ENCODE data around the gene GAS2. TPM values are rescaled to one million over a fixed set of nuclear protein-coding genes. Genes with fewer than 3 reads are reported as not detected.

The GAS2 gene
- total and polyA plus RNA-seq, 9 donors, result 0.76 to 10.0 (median 4.0) TPM

DNA sequence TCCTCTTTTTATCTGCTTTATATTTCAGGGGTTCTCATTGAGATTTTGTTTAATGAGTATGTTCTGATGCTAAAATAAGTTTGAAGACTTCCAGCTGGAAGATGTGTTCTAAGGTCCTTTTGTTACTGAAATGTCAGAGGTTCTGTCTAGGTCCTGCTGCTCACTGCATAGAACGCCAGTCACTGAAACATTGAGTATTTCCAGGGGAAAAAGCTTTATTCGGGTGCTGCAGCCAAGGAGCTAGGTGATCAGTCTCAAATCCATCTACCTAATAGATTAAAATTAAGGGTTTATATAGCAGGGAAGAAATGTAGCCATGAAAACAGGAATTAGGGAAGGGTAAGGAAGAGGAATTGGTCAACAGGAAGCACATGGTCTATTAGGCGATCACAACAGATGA lies 143.5 kb downstream of the GAS2 start:
- Histone ChIP-seq H3K27me3 (no peaks in the 10 kb centered on the region), H3K27ac (no peak overlapping the region), H3K36me3 (no peaks in the 10 kb centered on the region), H3K4me3 (no peak overlapping the region), H3K9me3 (no peaks in the 10 kb centered on the region), H3K4me1 (ENCODE audit: insufficient read depth) (no peaks in the 10 kb centered on the region)
- 75 to 95% (median 90%) methylated on average over 3 of the region's 3 CpGs for WGBS, 3 donors
- DNase-seq, result no peak
- intact Hi-C loops (cut with DNase I), result no loop called here
- TF ChIP-seq EP300 (IDR thresholded peaks at IDR 0.05), result no peak

DNA sequence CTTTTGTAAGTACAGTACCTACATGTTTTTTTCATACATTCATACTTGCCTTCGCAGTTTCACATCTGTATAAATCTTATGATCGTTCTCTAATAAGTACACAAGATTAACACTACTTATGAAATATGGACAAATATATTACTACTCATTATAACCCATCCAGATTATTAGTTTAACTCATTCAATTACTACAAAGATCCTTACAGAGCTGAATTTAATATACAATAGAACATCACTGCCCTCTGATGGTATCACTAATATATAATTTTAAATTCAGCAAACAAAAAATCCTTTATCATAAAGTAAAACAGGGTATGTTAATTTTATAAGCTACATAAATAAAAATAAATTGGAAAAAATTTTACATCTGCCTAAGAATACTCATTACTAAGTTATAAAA lies 155.8 kb downstream of the GAS2 start:
- no peak for TF ChIP-seq EP300 (IDR thresholded peaks at IDR 0.05)
- TF ChIP-seq POLR2A (IDR thresholded peaks at IDR 0.05), result no peak
- no peak for TF ChIP-seq CTCF (IDR thresholded peaks at IDR 0.05)
- no peak overlapping the region for H3K4me3 ChIP-seq
- no peak overlapping the region for H3K27ac ChIP-seq
- no peak for DNase-seq
- intact Hi-C loops (cut with DNase I), result no loop called here
- WGBS, 3 donors, result 95 to 96% (median 96%) methylated on average over 2 of the region's 2 CpGs
- H3K27me3 ChIP-seq, result no peaks in the 10 kb centered on the region
- H3K36me3 ChIP-seq, result no peaks in the 10 kb centered on the region
- H3K4me1 ChIP-seq (ENCODE audit: insufficient read depth), result no peaks in the 10 kb centered on the region
- H3K9me3 ChIP-seq, result no peaks in the 10 kb centered on the region

GRCh38 chr11:22828373-22828772 lies 162.0 kb downstream of the GAS2 start:
- 52 to 64% (median 56%) methylated on average over 6 of the region's 6 CpGs for WGBS, 3 donors
- no peak for DNase-seq
- TF ChIP-seq EP300 (IDR thresholded peaks at IDR 0.05), result no peak
- TF ChIP-seq POLR2A (IDR thresholded peaks at IDR 0.05), result no peak
- TF ChIP-seq CTCF (IDR thresholded peaks at IDR 0.05), result no peak
- Histone ChIP-seq H3K4me3 (peak overlapping the region; percentile 96), H3K27ac (no peak overlapping the region), H3K36me3 (no peaks in the 10 kb centered on the region), H3K27me3 (no peaks in the 10 kb centered on the region), H3K9me3 (no peaks in the 10 kb centered on the region), H3K4me1 (ENCODE audit: insufficient read depth) (no peaks in the 10 kb centered on the region)
- intact Hi-C loops (cut with DNase I), result no loop called here

GRCh38 chr11:22829231-22830081 lies 163.0 kb downstream of the GAS2 start, which contains the start of gene SVIP:
Gene SVIP (minus strand): TSS chr11:22829801. CDS start chr11:22829748, 53 bp downstream.
- TF ChIP-seq POLR2A (IDR thresholded peaks at IDR 0.05), result peak; percentile 87
- TF ChIP-seq CTCF (IDR thresholded peaks at IDR 0.05), result peak; percentile 4 to 52 (median 24)
- no peak for TF ChIP-seq EP300 (IDR thresholded peaks at IDR 0.05)

GRCh38 chr11:22830082-22830414 lies 163.6 kb downstream of the GAS2 start:
- no peak for TF ChIP-seq POLR2A (IDR thresholded peaks at IDR 0.05)
- no peak for TF ChIP-seq CTCF (IDR thresholded peaks at IDR 0.05)
- Histone ChIP-seq H3K9me3 (no peaks in the 10 kb centered on the region), H3K27ac (no peak overlapping the region), H3K4me1 (ENCODE audit: insufficient read depth) (no peaks in the 10 kb centered on the region), H3K4me3 (peak overlapping the region; percentile 96), H3K36me3 (no peaks in the 10 kb centered on the region), H3K27me3 (no peaks in the 10 kb centered on the region)
- intact Hi-C loops (cut with DNase I), result no loop called here
- no peak for DNase-seq
- 13 to 16% (median 14%) methylated on average over 4 of the region's 4 CpGs for WGBS, 3 donors

More at GRCh38 chr11:22829231-22830081, 163.0 kb downstream of the GAS2 start, which contains the start of gene SVIP:
- 0% methylated on average over 56 to 79 of the region's 79 CpGs for WGBS, 3 donors
- peak; percentile 96 to 99 (median 96) for DNase-seq
- peak within 1 kb of the TSS; percentile 59 to 71 for H3K27ac ChIP-seq
- no peaks in the 10 kb centered on the region for H3K27me3 ChIP-seq
- no peaks in the 10 kb centered on the region for H3K4me1 ChIP-seq (ENCODE audit: insufficient read depth)
- intact Hi-C loops (cut with DNase I), result no loop called here
- peak within 1 kb of the TSS; percentile 96 for H3K4me3 ChIP-seq
- H3K36me3 ChIP-seq, result no peaks in the 10 kb centered on the region
- no peaks in the 10 kb centered on the region for H3K9me3 ChIP-seq
